Fibroblast of the aortic adventitia (primary cell): ENCODE data around the gene SLC2A6. TPM values are rescaled to one million over a fixed set of nuclear protein-coding genes. Genes with fewer than 3 reads are reported as not detected.

Source experiments
- DNase-seq: peaks from one replicate; pipeline ENCODE4 v3.0.0-alpha.2; 2010; ENCODE audit warnings: low read depth
- H3K4me3 ChIP-seq: 2 replicates; pipeline ENCODE4 v1.5.1; 2011; ENCODE audit warnings: low read depth, mild to moderate bottlenecking, control low read depth, low read length, moderate library complexity
- total RNA-seq: library from RNA; depleted of rRNA; stranded (reverse); fragments of >200 nt; gene quantifications from 2 replicates; pipeline ENCODE4 v1.2.3, GENCODE V29; 2012; ENCODE audit warnings: low replicate concordance
- TF ChIP-seq, protein P1 (sequence below): IDR thresholded peaks from 2 replicates; pipeline ENCODE4 v1.5.1; 2011; ENCODE audit warnings: mild to moderate bottlenecking, low read length, control low read depth, inconsistent platforms; ENCODE audit not compliant: insufficient read depth

Gene SLC2A6
- total RNA-seq, 1 donor: 7.3 TPM

DNA sequence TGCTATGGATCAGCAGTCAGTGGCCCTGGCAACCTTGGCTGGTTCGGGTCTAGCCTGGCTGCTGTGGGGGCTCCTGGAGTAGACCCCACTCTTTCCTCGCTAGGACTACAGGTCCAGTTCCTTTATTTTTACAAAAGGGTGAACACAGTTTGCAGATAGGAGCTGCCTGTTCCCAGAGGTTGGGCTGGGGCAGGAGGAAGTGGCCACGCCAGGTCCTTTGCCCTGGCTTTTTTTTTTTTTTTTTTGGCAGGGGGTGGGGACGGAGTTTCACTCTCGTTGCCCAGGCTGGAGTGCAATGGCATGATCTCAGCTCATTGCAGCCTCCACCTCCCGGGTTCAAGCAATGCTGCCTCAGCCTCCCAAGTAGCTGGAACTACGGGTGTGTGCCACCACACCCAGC lies 7.9 kb downstream of the SLC2A6 start:
- no peak overlapping the region for H3K4me3 ChIP-seq
- DNase-seq: no peak
- TF ChIP-seq, protein P1, sequence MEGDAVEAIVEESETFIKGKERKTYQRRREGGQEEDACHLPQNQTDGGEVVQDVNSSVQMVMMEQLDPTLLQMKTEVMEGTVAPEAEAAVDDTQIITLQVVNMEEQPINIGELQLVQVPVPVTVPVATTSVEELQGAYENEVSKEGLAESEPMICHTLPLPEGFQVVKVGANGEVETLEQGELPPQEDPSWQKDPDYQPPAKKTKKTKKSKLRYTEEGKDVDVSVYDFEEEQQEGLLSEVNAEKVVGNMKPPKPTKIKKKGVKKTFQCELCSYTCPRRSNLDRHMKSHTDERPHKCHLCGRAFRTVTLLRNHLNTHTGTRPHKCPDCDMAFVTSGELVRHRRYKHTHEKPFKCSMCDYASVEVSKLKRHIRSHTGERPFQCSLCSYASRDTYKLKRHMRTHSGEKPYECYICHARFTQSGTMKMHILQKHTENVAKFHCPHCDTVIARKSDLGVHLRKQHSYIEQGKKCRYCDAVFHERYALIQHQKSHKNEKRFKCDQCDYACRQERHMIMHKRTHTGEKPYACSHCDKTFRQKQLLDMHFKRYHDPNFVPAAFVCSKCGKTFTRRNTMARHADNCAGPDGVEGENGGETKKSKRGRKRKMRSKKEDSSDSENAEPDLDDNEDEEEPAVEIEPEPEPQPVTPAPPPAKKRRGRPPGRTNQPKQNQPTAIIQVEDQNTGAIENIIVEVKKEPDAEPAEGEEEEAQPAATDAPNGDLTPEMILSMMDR: no peak

DNA sequence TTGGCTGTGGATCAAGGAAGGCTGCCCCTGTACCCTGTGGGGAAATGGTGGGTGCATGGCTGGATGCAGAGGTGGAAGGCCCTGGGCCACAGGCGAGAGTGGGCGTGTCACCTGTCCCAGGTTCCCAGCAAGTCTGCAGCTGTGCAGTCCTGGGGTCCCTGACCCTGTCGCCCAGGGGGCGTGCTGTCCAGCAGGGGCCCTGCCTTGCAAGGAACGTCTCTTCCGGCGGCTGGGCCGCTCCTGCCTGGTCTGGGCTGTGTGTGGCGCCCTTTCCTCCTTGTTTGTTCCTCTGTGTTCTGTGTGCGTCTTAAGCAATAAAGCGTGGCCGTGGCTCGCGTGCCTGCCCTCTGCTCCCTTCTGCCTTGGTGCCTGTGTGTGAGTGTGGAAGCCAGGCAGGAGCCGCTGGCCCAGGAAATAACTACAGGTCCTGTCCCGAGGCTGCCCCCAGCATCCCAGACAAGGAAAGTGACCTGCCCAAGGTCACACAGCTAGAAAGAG lies 8.4 kb downstream of the SLC2A6 start:
- no peak overlapping the region for H3K4me3 ChIP-seq
- TF ChIP-seq, protein P1: no peak
- DNase-seq: no peak

DNA sequence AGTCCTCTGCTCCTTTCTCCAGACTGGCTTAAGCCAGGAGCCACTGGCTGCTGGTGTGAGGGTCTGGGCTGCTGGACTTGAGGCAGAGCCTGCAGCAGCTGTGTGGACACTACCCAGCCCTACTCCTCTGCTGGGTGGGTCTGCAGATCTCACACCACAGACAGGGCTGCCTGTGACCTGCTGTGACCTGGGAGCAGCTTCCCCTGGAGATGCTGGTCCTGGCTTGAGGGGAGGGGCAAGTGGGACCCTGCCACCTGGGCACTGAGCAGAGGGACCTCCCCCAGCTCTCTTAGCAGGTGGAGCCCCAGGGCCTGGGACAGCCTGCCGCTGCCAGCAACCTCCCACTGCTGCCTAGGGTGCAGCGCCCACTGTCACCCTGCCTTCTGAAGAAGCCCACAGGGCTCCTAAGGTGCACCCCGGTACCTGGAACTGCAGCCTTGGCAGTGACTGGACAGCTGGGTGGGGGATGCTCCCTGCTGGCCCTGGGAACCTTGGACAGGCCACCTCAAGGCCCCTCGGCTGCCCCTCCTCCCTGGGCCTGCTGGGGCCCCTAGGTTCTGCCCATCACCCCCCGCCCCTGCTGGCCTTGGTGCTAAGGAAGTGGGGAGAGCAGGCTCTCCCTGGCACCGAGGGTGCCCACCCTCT lies 10.0 kb downstream of the SLC2A6 start:
- TF ChIP-seq, protein P1: no peak
- H3K4me3 ChIP-seq: no peak overlapping the region
- DNase-seq: no peak

DNA sequence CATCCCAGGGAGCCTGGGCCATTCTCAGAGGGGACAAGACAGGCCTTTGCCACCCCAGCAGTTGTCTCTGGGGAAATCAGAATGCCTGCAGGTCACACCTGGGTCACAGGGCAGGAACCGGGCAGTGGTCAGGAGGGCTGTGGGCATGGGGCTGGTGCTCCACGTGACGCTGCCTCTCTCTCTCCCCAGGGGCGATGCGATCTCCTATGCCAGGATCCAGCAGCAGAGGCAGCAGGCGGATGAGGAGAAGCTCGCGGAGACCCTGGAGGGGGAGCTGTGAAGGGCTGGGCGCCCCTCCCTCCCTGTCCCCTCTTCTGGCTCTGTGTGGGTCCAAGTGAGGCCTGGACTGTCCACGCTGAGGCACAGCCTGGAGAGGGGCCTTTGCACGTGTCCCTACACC lies 10.5 kb downstream of the SLC2A6 start:
- TF ChIP-seq, protein P1: no peak
- no peak for DNase-seq
- H3K4me3 ChIP-seq: no peak overlapping the region

DNA sequence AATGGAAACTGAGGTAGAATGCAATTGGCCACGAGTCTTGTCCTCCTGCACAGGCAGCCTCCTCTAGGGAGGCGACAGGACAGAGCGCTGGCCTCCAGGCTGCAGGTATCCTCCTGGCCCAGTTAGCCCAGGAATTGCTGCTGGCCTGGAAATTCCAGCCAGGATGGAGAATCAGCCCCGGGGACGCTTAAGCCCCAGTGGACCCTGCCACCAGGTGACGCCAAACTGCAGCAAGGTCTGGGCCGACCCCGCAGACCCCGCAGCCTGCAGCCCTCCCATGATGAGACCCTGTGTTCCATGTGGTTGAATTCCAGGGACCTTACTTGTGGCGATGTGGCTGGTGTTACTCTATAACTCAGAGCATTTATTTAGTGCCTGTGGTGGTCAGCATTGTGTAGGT lies 11.8 kb downstream of the SLC2A6 start:
- no peak overlapping the region for H3K4me3 ChIP-seq
- no peak for DNase-seq
- TF ChIP-seq, protein P1: no peak

DNA sequence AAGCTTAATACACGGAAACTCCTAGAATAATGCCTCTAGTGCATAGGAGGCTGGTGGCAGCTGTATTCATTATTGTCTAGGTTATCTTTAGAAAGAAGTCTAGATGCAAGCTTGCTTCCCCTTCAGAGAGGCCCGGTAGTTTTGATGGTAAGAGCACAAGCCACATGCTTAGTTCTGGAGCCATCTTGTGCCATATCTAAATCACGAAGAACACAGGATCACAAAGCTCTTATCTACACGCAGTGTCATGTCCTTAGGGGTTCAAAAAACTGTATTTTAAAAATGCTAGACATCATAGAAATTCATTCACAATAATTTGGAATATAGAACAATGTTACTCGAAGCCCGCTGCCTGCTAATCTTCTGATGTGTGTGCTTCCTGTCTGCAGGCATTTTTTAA lies 12.9 kb downstream of the SLC2A6 start:
- TF ChIP-seq, protein P1: no peak
- H3K4me3 ChIP-seq: no peak overlapping the region
- no peak for DNase-seq

DNA sequence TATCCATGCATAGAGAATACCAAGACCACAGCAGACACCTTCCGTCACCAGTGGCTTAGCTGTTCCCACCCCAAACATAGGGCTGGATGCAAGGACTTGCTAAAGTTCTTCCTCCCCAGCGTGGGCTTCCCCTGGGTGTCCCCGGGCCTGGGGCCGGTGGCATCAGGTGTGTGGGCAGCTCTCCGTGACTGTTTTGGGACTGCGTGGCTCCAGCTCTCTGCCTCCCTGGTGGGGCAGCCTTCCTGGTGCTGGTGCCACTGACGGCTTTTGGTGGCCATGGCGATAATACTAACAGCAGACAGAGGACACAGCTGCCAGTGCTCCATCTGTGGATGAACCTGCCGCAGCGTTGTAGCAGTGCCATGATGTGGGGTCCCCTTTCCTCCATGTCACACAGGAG lies 14.3 kb downstream of the SLC2A6 start:
- TF ChIP-seq, protein P1: no peak
- no peak for DNase-seq
- H3K4me3 ChIP-seq: no peak overlapping the region
